Measurements from ENCODE around the gene CHRNA4. TPM values are rescaled to one million over a fixed set of nuclear protein-coding genes. Genes with fewer than 3 reads are reported as not detected.

CHRNA4 gene
- total and polyA plus RNA-seq, 10 of the 15 experiments (the other 5 are each of a cell fraction or from before 2014, with no cell fraction given) = 0.04 to 0.41 (median 0.06) TPM; not detected in 5

- no peak overlapping the region for H2AFZ ChIP-seq (ENCODE audit: control insufficient read depth, low read depth, low read length)
- FAIRE-seq (no peak), DNase-seq (ENCODE audit: low read depth, low spot score) (no peak), ATAC-seq (peak; percentile 36; the same call in 2 of the 3 replicates)
- ChIA-PET RAD21 (ENCODE audit: unreplicated experiment) (no interaction called here), POLR2A (no interaction called here), SMC1A (ENCODE audit: uncharacterized antibody, unreplicated experiment) (no interaction called here), CTCF (no interaction called here)
- in situ Hi-C loops (cut with MboI) (no loop called here), intact Hi-C loops (cut with micrococcal nuclease; ENCODE audit: unreplicated experiment) (no loop called here)
- no peaks in the 10 kb centered on the region for H4K20me1 ChIP-seq (ENCODE audit: control insufficient read depth, insufficient read depth)
- H3K4me2 ChIP-seq (ENCODE audit: control insufficient read depth, insufficient read depth) = no peak overlapping the region
- no peaks in the 10 kb centered on the region for H3K79me2 ChIP-seq (ENCODE audit: control insufficient read depth, insufficient read depth, low read length)
- no peak overlapping the region for H3K27ac ChIP-seq (ENCODE audit: control insufficient read depth, insufficient read depth)
- H3K27me3 ChIP-seq (replicated peaks in 1 of 2; ENCODE audit: control insufficient read depth in 2 of 2, insufficient read depth in 2 of 2, low read length in 1 of 2) = no peaks in the 10 kb centered on the region
- H3K36me3 ChIP-seq (ENCODE audit: control insufficient read depth in 2 of 2, insufficient read depth in 2 of 2, low read length in 1 of 2) = no peaks in the 10 kb centered on the region
- H3K4me3 ChIP-seq = no peak overlapping the region
- TF ChIP-seq GABPA (IDR thresholded peaks at IDR 0.05; ENCODE audit: low read depth) (no peak), MEF2B (IDR thresholded peaks at IDR 0.05; ENCODE audit: partially characterized antibody, poor library complexity, severe bottlenecking) (peak; percentile 5), ETV6 (conservative IDR thresholded peaks at IDR 0.05 in 1 of 2, IDR thresholded peaks at IDR 0.05 in 1 of 2; ENCODE audit: borderline replicate concordance in 1 of 2, low read depth in 1 of 2) (0 out of 4 replicates have a peak, but pooled peaks of 1 of the 2 experiments have one; percentile 1), IKZF1 (conservative IDR thresholded peaks at IDR 0.05) (0 out of 2 replicates have a peak, but pooled peaks have one; percentile 9)
- WGBS (ENCODE audit: insufficient coverage, insufficient replicate concordance, low lambda C conversion rate, missing lambda C conversion rate) = 77% methylated on average over 8 of the region's 8 CpGs
- BruUV-seq (replicated peaks) = no TSS peak
- H3K9me3 ChIP-seq (replicated peaks; ENCODE audit: control insufficient read depth, insufficient read depth, low read length) = peaks cover 7% of the 10 kb centered on the region; the same call in 2 of the 3 replicates
- no peak overlapping the region for H3K9ac ChIP-seq (ENCODE audit: control insufficient read depth, insufficient read depth, low read length)
- peaks cover 6% of the 10 kb centered on the region for H3K4me1 ChIP-seq (ENCODE audit: control insufficient read depth, insufficient read depth, low read length)
Measured at GRCh38 chr20:63327231-63327745, 33.9 kb downstream of the CHRNA4 start.

DNA sequence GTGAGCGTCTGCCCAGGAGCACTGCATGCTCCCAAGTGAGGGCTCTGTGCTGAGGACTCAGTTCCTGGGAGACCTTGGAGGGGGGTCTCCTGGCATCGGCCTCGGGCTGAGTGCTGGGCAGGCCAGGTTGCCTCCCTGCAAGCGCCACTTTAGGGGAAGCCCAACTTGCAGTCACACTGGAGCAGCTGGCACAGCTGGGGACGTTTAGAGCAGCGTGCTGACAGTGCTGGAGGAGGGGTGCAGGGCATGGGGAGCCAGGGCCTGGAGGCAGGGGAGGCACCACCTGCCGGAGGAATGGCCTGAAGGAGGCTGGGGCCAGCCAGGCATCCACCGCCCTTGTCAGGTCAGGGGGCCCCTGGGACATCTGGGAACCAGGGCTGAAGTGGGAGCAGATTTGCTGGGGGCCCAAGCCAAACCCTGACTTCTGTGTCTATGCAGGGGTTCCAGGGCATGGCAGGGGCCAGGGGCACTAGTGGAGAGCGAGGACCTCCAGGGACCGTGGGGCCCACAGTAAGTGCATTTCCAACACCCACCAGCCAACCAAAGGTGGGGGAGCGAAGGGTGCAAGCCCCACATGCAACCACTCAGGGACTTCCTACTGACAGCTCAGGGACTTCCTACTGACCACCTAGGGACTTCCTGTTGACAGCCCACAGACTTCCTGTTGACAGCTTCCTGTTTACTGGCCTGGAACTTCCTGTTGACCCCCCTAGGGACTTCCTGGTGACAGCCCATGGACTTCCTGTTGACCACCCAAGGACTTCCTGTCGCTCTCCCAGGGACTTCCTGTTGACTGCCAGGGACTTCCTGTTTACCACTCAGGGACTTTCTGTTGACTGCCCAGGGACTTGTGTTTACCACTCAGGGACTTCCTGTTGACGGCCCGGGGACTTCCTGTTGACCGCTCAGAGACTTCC, 34.6 kb downstream of the CHRNA4 start:
- Histone ChIP-seq H3K27me3 (replicated peaks in 1 of 2; ENCODE audit: control insufficient read depth in 2 of 2, insufficient read depth in 2 of 2, low read length in 1 of 2) (no peaks in the 10 kb centered on the region), H3K4me3 (no peak overlapping the region), H3K9me3 (replicated peaks; ENCODE audit: control insufficient read depth, insufficient read depth, low read length) (peaks cover 5% of the 10 kb centered on the region; the same call in 1 of the 3 replicates), H3K4me1 (ENCODE audit: control insufficient read depth, insufficient read depth, low read length) (peaks cover 6% of the 10 kb centered on the region), H3K36me3 (ENCODE audit: control insufficient read depth in 2 of 2, insufficient read depth in 2 of 2, low read length in 1 of 2) (no peaks in the 10 kb centered on the region), H3K4me2 (ENCODE audit: control insufficient read depth, insufficient read depth) (no peak overlapping the region), H4K20me1 (ENCODE audit: control insufficient read depth, insufficient read depth) (no peaks in the 10 kb centered on the region), H3K79me2 (ENCODE audit: control insufficient read depth, insufficient read depth, low read length) (no peaks in the 10 kb centered on the region), H2AFZ (ENCODE audit: control insufficient read depth, low read depth, low read length) (no peak overlapping the region), H3K9ac (ENCODE audit: control insufficient read depth, insufficient read depth, low read length) (no peak overlapping the region), H3K27ac (ENCODE audit: control insufficient read depth, insufficient read depth) (no peak overlapping the region)
- SMC1A ChIA-PET (ENCODE audit: uncharacterized antibody, unreplicated experiment) = no interaction called here
- no TSS peak for BruUV-seq (replicated peaks)
- intact Hi-C loops (cut with micrococcal nuclease; ENCODE audit: unreplicated experiment) (no loop called here), in situ Hi-C loops (cut with MboI) (no loop called here)
- FAIRE-seq (no peak), ATAC-seq (no peak), DNase-seq (ENCODE audit: low read depth, low spot score) (peak; percentile 11)
- CTCF ChIA-PET = no interaction called here
- POLR2A ChIA-PET = no interaction called here
- RAD21 ChIA-PET (ENCODE audit: unreplicated experiment) = no interaction called here
- 63% methylated on average over 15 of the region's 15 CpGs for WGBS (ENCODE audit: insufficient coverage, insufficient replicate concordance, low lambda C conversion rate, missing lambda C conversion rate)
- TF ChIP-seq RELA (IDR thresholded peaks at IDR 0.05; ENCODE audit: borderline replicate concordance, partially characterized antibody) (no peak), RB1 (IDR thresholded peaks at IDR 0.05; ENCODE audit: borderline replicate concordance) (no peak), EGR1 (IDR thresholded peaks at IDR 0.05; ENCODE audit: borderline replicate concordance in 1 of 2, low read depth in 2 of 2, low read length in 2 of 2) (peak in 1 of 2 experiments; percentile 31; a peak in 1 of 3 replicates), IRF4 (IDR thresholded peaks at IDR 0.05; ENCODE audit: low read depth, low read length) (no peak), MEF2B (IDR thresholded peaks at IDR 0.05; ENCODE audit: partially characterized antibody, poor library complexity, severe bottlenecking) (peak; percentile 29), GABPA (IDR thresholded peaks at IDR 0.05; ENCODE audit: low read depth) (peak; percentile 70), SRF (IDR thresholded peaks at IDR 0.05; ENCODE audit: low read depth in 2 of 2, low read length in 2 of 2) (no peak), ZBED1 (IDR thresholded peaks at IDR 0.05; ENCODE audit: borderline replicate concordance) (no peak), NRF1 (conservative IDR thresholded peaks at IDR 0.05; ENCODE audit: low read depth, low read length) (no peak), ETV6 (conservative IDR thresholded peaks at IDR 0.05 in 1 of 2, IDR thresholded peaks at IDR 0.05 in 1 of 2; ENCODE audit: borderline replicate concordance in 1 of 2, low read depth in 1 of 2) (peak; percentile 65 to 89; a peak in 2 of 4 replicates), FOXM1 (IDR thresholded peaks at IDR 0.05; ENCODE audit: low read depth, low read length) (no peak), IKZF1 (conservative IDR thresholded peaks at IDR 0.05) (peak; percentile 58)
